ENCODE results near the gene NRL.
"Not testable (repeated sequence)": the region's sequence is repeated elsewhere in the genome, so short reads cannot be mapped to it uniquely, and the experiment has no call there.

Gene NRL

GRCh38 chr14:24127673-24128072 is 12.9 kb upstream of the NRL start:
- FAIRE-seq = no peak
- no peak for DNase-seq (ENCODE audit: insufficient read length, low spot score)

- FAIRE-seq = no peak
These were observed 12.2 kb upstream of the NRL start for GRCh38 chr14:24126939-24127338.

GRCh38 chr14:24123424-24124417 is 9.0 kb upstream of the NRL start:
- FAIRE-seq (no peak), DNase-seq (ENCODE audit: insufficient read length, low spot score) (no peak)

More at GRCh38 chr14:24126939-24127338, 12.2 kb upstream of the NRL start:
- DNase-seq (ENCODE audit: insufficient read length, low spot score) = no peak

GRCh38 chr14:24122898-24123297 is 8.1 kb upstream of the NRL start:
- FAIRE-seq = no peak
- DNase-seq (ENCODE audit: insufficient read length, low spot score) = no peak

- FAIRE-seq = no peak
- DNase-seq (ENCODE audit: insufficient read length, low spot score) = no peak
These were observed 7.7 kb upstream of the NRL start for GRCh38 chr14:24122416-24122815.

GRCh38 chr14:24121210-24121609 is 6.5 kb upstream of the NRL start:
- DNase-seq (ENCODE audit: insufficient read length, low spot score) (no peak), FAIRE-seq (no peak)

- no peak for DNase-seq (ENCODE audit: insufficient read length, low spot score)
- no peak for FAIRE-seq
These were observed 4.9 kb upstream of the NRL start for GRCh38 chr14:24119691-24120090.

GRCh38 chr14:24117179-24117578 is 2.4 kb upstream of the NRL start:
- no peak for FAIRE-seq

GRCh38 chr14:24116128-24116814 is 1.5 kb upstream of the NRL start:
- no peak for DNase-seq (ENCODE audit: insufficient read length, low spot score)
- FAIRE-seq = no peak

More at GRCh38 chr14:24117179-24117578, 2.4 kb upstream of the NRL start:
- DNase-seq (ENCODE audit: insufficient read length, low spot score) = no peak

GRCh38 chr14:24115422-24116127 is 826 bp upstream of the NRL start:
- FAIRE-seq (no peak), DNase-seq (ENCODE audit: insufficient read length, low spot score) (no peak)

GRCh38 chr14:24113801-24114531 is 783 bp downstream of the NRL start:
- DNase-seq (ENCODE audit: insufficient read length, low spot score) (peak; percentile 56), FAIRE-seq (no peak)

- FAIRE-seq = no peak
- DNase-seq (ENCODE audit: insufficient read length, low spot score) = no peak
These were observed 1.4 kb downstream of the NRL start for GRCh38 chr14:24113379-24113800.

- DNase-seq (ENCODE audit: insufficient read length, low spot score) = no peak
- no peak for FAIRE-seq
These were observed 4.2 kb downstream of the NRL start for GRCh38 chr14:24110523-24110922.

GRCh38 chr14:24110060-24110459 is 4.7 kb downstream of the NRL start:
- no peak for FAIRE-seq
- no peak for DNase-seq (ENCODE audit: insufficient read length, low spot score)

- FAIRE-seq = no peak
These were observed 6.3 kb downstream of the NRL start for GRCh38 chr14:24108336-24108874.

GRCh38 chr14:24106672-24107271 is 8.0 kb downstream of the NRL start:
- FAIRE-seq (no peak), DNase-seq (ENCODE audit: insufficient read length, low spot score) (no peak)

More at GRCh38 chr14:24108336-24108874, 6.3 kb downstream of the NRL start:
- no peak for DNase-seq (ENCODE audit: insufficient read length, low spot score)

GRCh38 chr14:24105609-24106239 is 9.0 kb downstream of the NRL start:
- DNase-seq (ENCODE audit: insufficient read length, low spot score); FAIRE-seq: not testable (repeated sequence)

- FAIRE-seq (no peak), DNase-seq (ENCODE audit: insufficient read length, low spot score) (no peak)
These were observed 11.3 kb downstream of the NRL start for GRCh38 chr14:24103451-24103850.

GRCh38 chr14:24102357-24103048 is 12.2 kb downstream of the NRL start:
- FAIRE-seq = no peak
- no peak for DNase-seq (ENCODE audit: insufficient read length, low spot score)
